Stimulated activated naive CD8-positive, alpha-beta T cell treated with anti-CD3 and anti-CD28 coated beads, Interleukin-15, amount 100 ng/mL, for 72 hours (primary cell): Measurements from ENCODE around the gene ZNF687.

Experiments used
- ATAC-seq: fragments of 150-1000 bp; cut with Tn5 transposase; 2 replicates; pipeline ENCODE4 v1.10.0; 2021; ENCODE audit warnings: mild to moderate bottlenecking, moderate library complexity
- DNase-seq, 2 donors: peaks; one replicate each; pipeline ENCODE4 v3.0.0; 2021 to 2022
- H3K27ac Mint-ChIP-seq, 2 donors: one replicate each; pipeline ENCODE4 v1.8.0; 2022; ENCODE audit warnings: mild to moderate bottlenecking in 2 of 2, mixed read lengths in 2 of 2, moderate library complexity in 2 of 2
- H3K27me3 Mint-ChIP-seq: one replicate; pipeline ENCODE4 v1.8.0; 2022; ENCODE audit warnings: mixed read lengths
- H3K4me1 Mint-ChIP-seq: one replicate; pipeline ENCODE4 v1.8.0; 2022; ENCODE audit warnings: mild to moderate bottlenecking, mixed read lengths
- H3K4me3 Mint-ChIP-seq, 2 donors: one replicate each; pipeline ENCODE4 v1.8.0; 2022; ENCODE audit warnings: mild to moderate bottlenecking in 2 of 2, mixed read lengths in 2 of 2, moderate library complexity in 1 of 2
- H3K9me3 Mint-ChIP-seq, 2 donors: one replicate each; pipeline ENCODE4 v1.8.0; 2022; ENCODE audit warnings: mixed read lengths in 2 of 2

The ZNF687 gene

GRCh38 chr1:151324390-151324930, 42.4 kb downstream of the ZNF687 start:
- DNase-seq (no peak), ATAC-seq (no peak)
- Mint-ChIP-seq H3K4me1 (peaks cover 48% of the 10 kb centered on the region), H3K9me3 (no peaks in the 10 kb centered on the region), H3K4me3 (no peak overlapping the region), H3K27me3 (no peaks in the 10 kb centered on the region), H3K27ac (no peak overlapping the region)

GRCh38 chr1:151325231-151325630, 43.1 kb downstream of the ZNF687 start:
- H3K4me1 Mint-ChIP-seq: peaks cover 48% of the 10 kb centered on the region
- ATAC-seq (no peak), DNase-seq (no peak)
- H3K4me3 Mint-ChIP-seq: peak overlapping the region in 1 of 2 donors; percentile 91
- H3K27me3 Mint-ChIP-seq: no peaks in the 10 kb centered on the region
- no peaks in the 10 kb centered on the region for H3K9me3 Mint-ChIP-seq
- H3K27ac Mint-ChIP-seq: no peak overlapping the region

DNA sequence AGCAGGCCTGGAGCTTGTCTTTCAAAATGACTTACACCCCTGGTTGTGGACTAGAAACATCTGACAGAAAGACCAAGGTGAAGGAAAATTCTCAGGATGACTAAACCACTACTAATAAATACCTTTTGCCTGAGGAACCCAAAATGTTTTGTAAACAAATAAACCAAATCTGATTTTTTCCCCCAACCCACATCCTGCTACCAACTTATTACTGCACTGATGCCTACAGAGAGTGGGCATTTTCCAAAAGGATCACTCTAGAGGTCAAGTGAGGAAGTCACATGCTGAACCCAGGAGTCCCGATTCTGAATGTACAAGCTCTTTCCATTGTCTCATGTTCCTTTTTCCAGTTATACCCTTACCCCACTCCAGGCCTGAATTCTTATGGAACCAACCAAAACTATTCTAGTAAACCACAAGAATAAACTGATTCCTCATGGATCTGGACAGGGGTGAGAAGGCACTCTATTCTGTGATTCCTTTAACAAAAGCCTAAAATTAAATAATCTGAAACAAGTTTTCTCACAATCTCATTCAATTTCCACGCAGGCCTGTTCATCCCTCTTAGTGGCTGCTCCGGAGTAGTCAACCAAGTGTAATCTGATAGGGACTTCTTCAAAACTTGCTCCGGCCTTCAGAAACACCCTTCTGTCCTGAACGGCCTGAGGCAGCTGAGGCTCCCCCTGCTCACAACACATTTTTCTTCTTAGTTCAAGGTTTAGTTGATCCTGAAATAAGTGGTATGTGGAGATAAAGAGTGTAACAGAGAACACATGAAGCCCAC, 43.7 kb downstream of the ZNF687 start:
- no peak for ATAC-seq
- Mint-ChIP-seq H3K27me3 (no peaks in the 10 kb centered on the region), H3K27ac (peak overlapping the region; percentile 100), H3K4me1 (peaks cover 48% of the 10 kb centered on the region), H3K9me3 (no peaks in the 10 kb centered on the region), H3K4me3 (peak overlapping the region; percentile 91 to 96)
- no peak for DNase-seq

GRCh38 chr1:151326619-151327222, 44.6 kb downstream of the ZNF687 start:
- DNase-seq (peak in 1 of 2 donors; percentile 68), ATAC-seq (peak; percentile 77)
- Mint-ChIP-seq H3K4me3 (peak overlapping the region; percentile 91 to 96), H3K9me3 (no peaks in the 10 kb centered on the region), H3K4me1 (peaks cover 45% of the 10 kb centered on the region), H3K27ac (peak overlapping the region; percentile 100), H3K27me3 (no peaks in the 10 kb centered on the region)

- peak; percentile 90 to 91 for DNase-seq
- H3K27me3 Mint-ChIP-seq: no peaks in the 10 kb centered on the region
- H3K9me3 Mint-ChIP-seq: no peaks in the 10 kb centered on the region
- ATAC-seq: peak; percentile 94
- H3K4me3 Mint-ChIP-seq: peak within 1 kb of the TSS; percentile 91 to 96
- peaks cover 39% of the 10 kb centered on the region for H3K4me1 Mint-ChIP-seq
- peak within 1 kb of the TSS; percentile 100 for H3K27ac Mint-ChIP-seq
These were observed 45.3 kb downstream of the ZNF687 start, which contains the start of gene PI4KB for GRCh38 chr1:151327223-151327902. Gene PI4KB, minus strand, starts transcription at chr1:151327416. Its CDS starts 10,935 bp downstream, at chr1:151316481.

- peaks cover 34% of the 10 kb centered on the region for H3K4me1 Mint-ChIP-seq
- peak overlapping the region; percentile 66 to 100 for H3K27ac Mint-ChIP-seq
- ATAC-seq: peak; percentile 21
- H3K4me3 Mint-ChIP-seq: peak overlapping the region; percentile 91 to 96
- no peaks in the 10 kb centered on the region for H3K27me3 Mint-ChIP-seq
- no peaks in the 10 kb centered on the region for H3K9me3 Mint-ChIP-seq
- no peak for DNase-seq
These were observed 46.0 kb downstream of the ZNF687 start for GRCh38 chr1:151327903-151328674.

- ATAC-seq (no peak), DNase-seq (no peak)
- Mint-ChIP-seq H3K4me1 (no peaks in the 10 kb centered on the region), H3K9me3 (no peaks in the 10 kb centered on the region), H3K27ac (no peak overlapping the region), H3K4me3 (no peak overlapping the region), H3K27me3 (no peaks in the 10 kb centered on the region)
These were observed 52.7 kb downstream of the ZNF687 start for GRCh38 chr1:151334822-151335221.

DNA sequence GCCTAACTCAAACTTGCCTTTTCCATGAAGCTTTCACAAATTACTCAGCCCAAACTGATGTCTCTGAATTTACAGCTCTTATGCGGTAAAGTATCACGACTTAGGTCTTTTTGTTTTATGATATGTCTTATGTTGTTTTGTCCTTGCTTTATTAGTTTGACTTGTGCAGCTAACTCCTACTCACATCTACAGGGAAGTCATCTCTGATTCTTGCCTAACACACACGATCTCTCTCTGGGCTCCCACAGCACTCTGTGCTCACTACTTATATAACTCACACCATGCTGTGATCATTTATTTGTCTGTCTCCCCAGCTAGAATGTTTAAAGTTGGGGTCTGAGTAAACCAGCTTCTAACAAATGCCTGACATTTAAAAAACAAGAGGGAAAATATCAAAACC, 54.5 kb downstream of the ZNF687 start:
- no peak for DNase-seq
- no peak for ATAC-seq
- no peak overlapping the region for H3K4me3 Mint-ChIP-seq
- no peak overlapping the region for H3K27ac Mint-ChIP-seq
- H3K27me3 Mint-ChIP-seq: no peaks in the 10 kb centered on the region
- peaks cover 6% of the 10 kb centered on the region for H3K4me1 Mint-ChIP-seq
- H3K9me3 Mint-ChIP-seq: no peaks in the 10 kb centered on the region

DNA sequence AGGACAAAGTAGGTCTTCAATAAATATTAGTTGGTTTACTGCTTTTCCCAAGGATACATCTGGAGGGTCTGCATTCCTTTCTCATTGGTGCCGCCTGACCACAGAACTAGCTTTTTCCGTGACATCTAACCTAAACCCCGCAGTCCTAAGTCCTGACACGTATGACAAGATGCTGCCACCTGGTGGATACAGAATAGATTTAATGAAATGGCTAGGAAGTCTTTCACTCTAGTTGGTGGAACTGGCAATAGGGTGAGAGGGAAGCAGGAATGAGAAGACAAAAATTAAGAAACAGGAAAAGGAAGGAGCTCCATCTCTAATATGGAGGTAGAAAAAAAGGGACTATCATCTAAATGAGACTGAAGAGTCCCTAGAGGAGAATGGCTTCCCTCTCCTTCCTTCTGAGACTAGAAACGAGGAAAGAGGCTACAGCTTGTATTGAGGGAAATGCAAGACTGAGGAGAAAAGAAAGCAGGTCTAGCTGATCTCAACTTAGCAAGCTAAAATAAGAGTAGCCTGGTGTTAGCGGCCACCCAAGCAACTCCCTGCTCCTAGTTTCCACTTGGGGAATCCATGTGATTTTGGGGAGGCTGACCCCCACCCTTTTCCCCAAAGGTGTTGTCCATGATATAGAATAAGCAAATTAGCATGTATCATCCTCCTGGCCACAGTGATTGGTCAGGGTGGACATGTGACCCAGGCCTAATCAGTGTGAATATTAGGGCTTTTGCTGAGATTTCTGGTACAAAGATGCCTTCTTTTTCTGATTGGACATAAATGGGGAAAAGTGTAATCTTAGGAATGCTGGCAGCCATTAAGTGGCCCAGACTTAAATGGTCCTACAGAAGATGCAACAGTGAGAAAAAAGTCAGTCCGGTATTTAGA, 59.0 kb downstream of the ZNF687 start:
- peaks cover 46% of the 10 kb centered on the region for H3K4me1 Mint-ChIP-seq
- H3K4me3 Mint-ChIP-seq: no peak overlapping the region
- ATAC-seq (peak; percentile 90), DNase-seq (peak; percentile 46 to 48)
- no peaks in the 10 kb centered on the region for H3K27me3 Mint-ChIP-seq
- no peaks in the 10 kb centered on the region for H3K9me3 Mint-ChIP-seq
- H3K27ac Mint-ChIP-seq: no peak overlapping the region
